Stimulated activated CD8-positive, alpha-beta memory T cell treated with anti-CD3 and anti-CD28 coated beads, Interleukin-12 subunit alpha, Interleukin-12 subunit beta, amount 100 ng/mL, for 1 hour (primary cell): Measurements from ENCODE around the gene CA5A.
"Not testable (repeated sequence)": the region's sequence is repeated elsewhere in the genome, so short reads cannot be mapped to it uniquely, and the experiment has no call there.

Experiments used
- DNase-seq: peaks from one replicate; pipeline ENCODE4 v3.0.0-alpha.2; 2020; ENCODE audit warnings: low read depth

CA5A gene

GRCh38 chr16:87947356-87948118 lies 11.2 kb upstream of the CA5A start:
- no peak for DNase-seq

- no peak for DNase-seq
Measured at GRCh38 chr16:87946596-87947347, 10.4 kb upstream of the CA5A start.

DNA sequence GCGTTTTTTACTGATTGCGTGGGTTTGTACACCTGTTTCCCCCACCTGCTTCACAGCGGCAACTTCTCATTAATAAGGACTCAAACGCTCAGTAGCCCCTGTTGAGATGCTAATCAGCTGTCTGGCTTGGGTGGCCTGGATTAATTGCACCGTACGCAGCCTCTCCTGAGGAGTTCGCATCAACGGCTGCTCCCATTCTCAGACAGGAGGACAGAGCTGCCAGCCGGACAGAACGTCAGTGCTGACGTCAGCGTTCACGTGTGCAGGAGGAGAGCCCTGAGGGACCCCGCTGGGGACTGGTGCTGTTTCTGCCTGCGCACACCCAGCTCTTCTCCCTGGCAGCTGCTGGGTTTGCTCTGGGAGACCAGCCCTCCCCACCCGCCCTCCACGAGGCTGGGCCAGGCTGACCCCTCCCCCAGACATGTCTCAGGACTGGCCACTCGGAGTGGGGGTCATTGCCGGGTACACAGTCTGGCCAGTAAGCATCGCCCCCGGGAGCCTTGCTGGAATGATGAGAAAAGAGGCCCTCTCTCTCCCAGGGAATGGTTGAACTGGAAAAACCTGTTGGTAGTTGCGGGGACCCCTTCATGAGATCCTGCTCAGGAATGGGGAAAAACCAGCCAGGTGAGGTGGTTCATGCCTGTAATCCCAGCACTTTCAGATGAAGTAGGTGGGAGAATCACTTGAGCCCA lies 9.2 kb upstream of the CA5A start:
- no peak for DNase-seq

- no peak for DNase-seq
Measured at GRCh38 chr16:87942680-87943079, 6.4 kb upstream of the CA5A start.

DNA sequence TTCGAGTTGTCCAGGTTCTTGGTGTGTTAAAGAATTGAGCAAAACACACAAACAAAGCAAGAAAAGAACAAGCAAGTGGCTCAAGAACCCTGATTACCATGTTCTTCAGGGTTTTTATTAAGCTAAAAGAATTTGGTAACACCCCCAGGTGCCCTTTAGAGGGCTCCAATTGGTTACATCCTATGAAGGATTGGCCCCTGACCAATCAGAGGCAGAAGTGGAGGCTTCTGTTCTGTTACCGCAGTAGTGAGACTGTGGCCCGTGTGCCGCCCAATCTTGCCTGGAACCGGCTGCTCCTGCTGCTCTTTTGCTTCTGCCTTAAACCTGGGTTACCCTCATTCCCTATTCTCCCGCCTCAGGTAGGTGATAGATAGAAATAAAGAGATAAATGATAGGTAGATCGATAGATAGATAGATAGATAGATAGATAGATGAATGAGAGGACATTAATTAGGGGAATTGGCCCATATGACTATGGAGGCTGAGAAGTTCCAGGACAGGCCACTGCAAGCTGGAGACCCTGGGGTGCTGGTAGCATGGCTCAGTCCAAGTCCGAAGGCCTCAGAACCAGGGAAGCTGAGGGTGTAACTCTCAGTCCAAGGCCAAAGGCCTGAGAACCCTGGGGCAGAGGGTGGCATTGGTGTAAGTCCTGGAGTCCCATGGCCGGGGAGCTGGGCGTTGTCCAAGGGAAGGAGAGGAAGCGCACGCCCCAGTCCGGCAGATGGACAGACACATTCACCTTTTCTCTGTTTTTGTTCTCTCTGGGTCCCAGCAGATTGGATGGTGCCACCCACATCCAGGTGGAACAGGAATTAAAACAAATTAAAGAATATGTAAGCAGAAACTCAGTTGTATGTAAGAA lies 3.5 kb upstream of the CA5A start:
- DNase-seq: no peak

GRCh38 chr16:87938412-87938949 lies 2.2 kb upstream of the CA5A start:
- no peak for DNase-seq

DNA sequence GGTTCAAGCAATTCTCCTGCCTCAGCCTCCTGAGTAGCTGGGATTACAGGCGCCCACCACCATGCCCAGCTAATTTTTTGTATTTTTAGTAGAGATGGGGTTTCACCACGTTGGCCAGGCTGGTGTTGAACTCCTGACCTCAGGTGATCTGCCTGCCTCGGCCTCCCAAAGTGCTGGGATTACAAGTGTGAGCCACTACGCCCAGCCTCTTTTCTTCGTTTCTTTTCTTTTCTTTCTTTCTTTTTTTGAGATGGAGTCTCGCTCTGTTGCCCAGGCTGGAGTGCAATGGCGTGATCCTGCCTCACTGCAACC lies 858 bp upstream of the CA5A start:
- DNase-seq: not testable (repeated sequence)

GRCh38 chr16:87936016-87936374 lies 334 bp downstream of the CA5A start:
- not testable (repeated sequence) for DNase-seq

- not testable (repeated sequence) for DNase-seq
Measured at GRCh38 chr16:87934752-87935425, 1.4 kb downstream of the CA5A start.

- DNase-seq: no peak
Measured at GRCh38 chr16:87933140-87933495, 3.2 kb downstream of the CA5A start.

GRCh38 chr16:87932475-87933139 lies 3.7 kb downstream of the CA5A start:
- DNase-seq: not testable (repeated sequence)

GRCh38 chr16:87931504-87931903 lies 4.8 kb downstream of the CA5A start:
- DNase-seq: no peak

DNA sequence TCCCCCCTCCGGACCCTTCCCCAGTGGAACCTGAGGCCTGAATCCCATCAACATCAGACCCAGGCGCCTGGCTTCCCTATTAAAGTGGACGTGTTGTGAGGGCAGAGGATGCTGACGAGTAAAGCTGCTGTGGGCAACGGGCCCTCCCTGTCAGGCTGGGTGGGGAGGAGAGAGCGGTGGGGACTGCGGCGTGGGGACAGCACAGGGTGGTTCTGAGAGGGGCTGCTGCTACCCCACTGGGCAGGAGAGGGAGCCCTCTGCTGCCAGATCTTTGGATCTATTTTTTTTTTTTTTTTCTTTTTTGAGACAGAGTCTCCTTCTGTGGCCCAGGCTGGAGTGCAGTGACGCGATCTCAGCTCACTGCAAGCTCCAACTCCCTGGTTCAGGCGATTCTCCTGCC lies 5.9 kb downstream of the CA5A start:
- DNase-seq: no peak

DNA sequence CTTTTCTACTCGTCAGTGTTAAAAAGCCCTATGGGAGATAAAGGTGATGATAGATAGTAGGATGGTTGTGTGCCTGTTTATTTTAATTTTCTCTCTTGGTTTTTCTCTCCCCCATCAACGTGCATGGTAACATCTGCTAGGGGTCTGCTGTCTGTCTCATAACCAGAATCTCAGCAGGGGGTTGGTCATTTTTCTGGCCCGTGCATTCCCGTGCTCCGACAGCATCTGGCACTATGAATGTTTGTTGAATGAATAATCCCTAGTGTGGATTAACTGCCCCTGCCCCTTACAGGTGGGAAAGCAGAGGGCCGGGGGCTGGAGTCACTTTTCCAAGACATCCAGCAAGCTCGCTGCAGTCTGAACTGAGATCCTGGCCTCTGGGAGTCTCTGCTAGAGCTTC lies 6.3 kb downstream of the CA5A start:
- no peak for DNase-seq

GRCh38 chr16:87927195-87927562 lies 9.2 kb downstream of the CA5A start:
- no peak for DNase-seq

- DNase-seq: no peak
Measured at GRCh38 chr16:87926246-87927194, 9.8 kb downstream of the CA5A start.

DNA sequence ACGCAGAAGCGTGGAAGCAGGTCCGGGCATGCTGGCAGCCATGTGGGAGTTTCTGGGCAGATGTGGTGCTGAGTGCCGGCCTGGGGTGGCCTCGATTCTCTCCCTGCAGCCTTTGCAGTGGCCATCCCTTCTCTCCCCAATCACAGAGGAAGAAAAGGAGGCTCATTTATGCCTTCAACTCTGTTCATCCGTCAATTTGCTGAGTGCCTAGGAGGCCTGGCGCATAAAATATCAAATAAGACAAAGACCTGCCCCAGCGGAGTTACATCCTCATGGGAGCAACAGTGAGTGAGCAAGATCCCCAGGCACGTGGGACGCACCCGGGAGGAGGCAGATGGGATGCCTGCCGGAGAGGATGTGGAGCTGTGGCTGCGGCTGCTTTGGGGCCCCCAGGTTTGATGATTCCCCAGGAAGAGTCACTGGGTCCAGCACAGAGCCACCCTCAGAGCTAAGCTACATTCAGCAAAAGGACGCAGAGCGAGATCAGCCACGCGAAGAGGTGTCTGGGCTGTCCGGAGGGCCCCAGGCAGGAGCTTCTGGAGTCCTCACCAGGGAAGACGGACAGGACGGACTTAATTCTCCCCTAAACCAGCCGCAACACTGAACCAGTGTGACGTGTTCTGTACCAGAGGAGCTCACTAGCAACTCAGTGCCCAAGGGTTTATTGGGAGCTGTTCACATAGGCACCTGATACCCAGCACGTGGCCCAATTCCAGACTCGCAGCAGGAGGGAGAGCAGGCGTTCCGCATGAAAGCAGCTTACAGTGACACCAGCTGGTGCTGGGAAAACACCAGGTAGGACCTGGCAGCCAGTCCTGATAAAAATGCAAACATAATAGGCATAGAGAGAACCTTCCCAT lies 11.3 kb downstream of the CA5A start:
- no peak for DNase-seq

- DNase-seq: no peak
Measured at GRCh38 chr16:87924041-87924810, 12.1 kb downstream of the CA5A start.
